Gastrocnemius medialis (tissue), 4 donors: ENCODE data around the gene SLC41A3. TPM values are rescaled to one million over a fixed set of nuclear protein-coding genes. Genes with fewer than 3 reads are reported as not detected.
A peak's percentile ranks its signal among the peaks of the same experiment; 100 is the strongest.

Experiments used
- ATAC-seq, 2 donors: fragments of 150-250 bp; one replicate each; pipeline ENCODE4 v1.9.1; 2016
- DNase-seq, 2 donors: peaks; one replicate each; pipeline ENCODE4 v3.0.0-alpha.2; 2019
- H3K27ac ChIP-seq, 4 donors: fragments of 200-600 bp; sonication (generic); 1 replicate in 1 of 4; 2 replicates in 3 of 4; pipeline ENCODE4 v1.5.1; 2016 to 2018; ENCODE audit warnings: mild to moderate bottlenecking in 2 of 4, moderate library complexity in 1 of 4
- H3K27me3 ChIP-seq, 3 donors: fragments of 200-600 bp; sonication (generic) in 2 of 3; 1 replicate in 1 of 3; 2 replicates in 2 of 3; pipeline versions ENCODE4 v1.5.1 to v1.6.0; 2016 to 2019; ENCODE audit warnings: mild to moderate bottlenecking in 1 of 3, moderate library complexity in 1 of 3
- H3K36me3 ChIP-seq, 2 donors: fragments of 200-600 bp; sonication (generic) in 1 of 2; one replicate each; pipeline ENCODE4 v1.5.1; 2017 to 2018
- H3K4me1 ChIP-seq, 2 donors: fragments of 200-600 bp; sonication (generic) in 1 of 2; one replicate each; pipeline ENCODE4 v1.5.1; 2016 to 2017; ENCODE audit warnings: mild to moderate bottlenecking in 2 of 2
- H3K4me3 ChIP-seq, 4 donors: fragments of 200-600 bp; sonication (generic) in 3 of 4; 1 replicate in 1 of 4; 2 replicates in 3 of 4; pipeline ENCODE4 v1.5.1; 2016 to 2019; ENCODE audit warnings: mild to moderate bottlenecking in 2 of 4
- H3K9me3 ChIP-seq, 3 donors: fragments of 200-600 bp; sonication (generic) in 2 of 3; 1 replicate in 1 of 3; 2 replicates in 2 of 3; pipeline ENCODE4 v1.5.1; 2016 to 2019
- POLR2A ChIP-seq, 2 donors: fragments of 450-650 bp; IDR thresholded peaks; one replicate each; pipeline ENCODE4 v1.6.1; 2017; ENCODE audit warnings: antibody characterized with exemption in 2 of 2, mild to moderate bottlenecking in 2 of 2, moderate library complexity in 2 of 2
- in situ Hi-C, 4 donors: fragments of 200-750 bp; cut with MboI; loops; one replicate each; pipeline versions ENCODE4 v1.15.0 to v1.8.0; 2017; ENCODE audit warnings: low sequenced_read_pairs in 4 of 4
- intact Hi-C: fragments of 100-400 bp; cut with DNase I; formaldehyde crosslinking; loops from one replicate; pipeline ENCODE4 v1.15.1; 2023; ENCODE audit warnings: low total_unique reads
- total RNA-seq, 4 donors: library from RNA; depleted of rRNA; stranded (reverse); fragments of >200 nt; gene quantifications; one replicate each; pipeline versions ENCODE4 v1.1.0 to v1.2.3, GENCODE V29; 2016
- TF ChIP-seq, protein P1 (sequence below), 5 experiments: fragments of 450-650 bp in 3 of 5; fragments of 200-600 bp in 2 of 5; sonication (generic) in 2 of 5; IDR thresholded peaks in 4 of 5; conservative IDR thresholded peaks in 1 of 5; 1 replicate in 4 of 5; 2 replicates in 1 of 5; pipeline ENCODE4 v1.5.1; 2016 to 2019; ENCODE audit warnings: antibody characterized with exemption in 5 of 5, mild to moderate bottlenecking in 3 of 5, moderate library complexity in 3 of 5

The SLC41A3 gene
- total RNA-seq, 4 donors from 2014 or later = 43.1 to 76.2 (median 56.7) TPM

DNA sequence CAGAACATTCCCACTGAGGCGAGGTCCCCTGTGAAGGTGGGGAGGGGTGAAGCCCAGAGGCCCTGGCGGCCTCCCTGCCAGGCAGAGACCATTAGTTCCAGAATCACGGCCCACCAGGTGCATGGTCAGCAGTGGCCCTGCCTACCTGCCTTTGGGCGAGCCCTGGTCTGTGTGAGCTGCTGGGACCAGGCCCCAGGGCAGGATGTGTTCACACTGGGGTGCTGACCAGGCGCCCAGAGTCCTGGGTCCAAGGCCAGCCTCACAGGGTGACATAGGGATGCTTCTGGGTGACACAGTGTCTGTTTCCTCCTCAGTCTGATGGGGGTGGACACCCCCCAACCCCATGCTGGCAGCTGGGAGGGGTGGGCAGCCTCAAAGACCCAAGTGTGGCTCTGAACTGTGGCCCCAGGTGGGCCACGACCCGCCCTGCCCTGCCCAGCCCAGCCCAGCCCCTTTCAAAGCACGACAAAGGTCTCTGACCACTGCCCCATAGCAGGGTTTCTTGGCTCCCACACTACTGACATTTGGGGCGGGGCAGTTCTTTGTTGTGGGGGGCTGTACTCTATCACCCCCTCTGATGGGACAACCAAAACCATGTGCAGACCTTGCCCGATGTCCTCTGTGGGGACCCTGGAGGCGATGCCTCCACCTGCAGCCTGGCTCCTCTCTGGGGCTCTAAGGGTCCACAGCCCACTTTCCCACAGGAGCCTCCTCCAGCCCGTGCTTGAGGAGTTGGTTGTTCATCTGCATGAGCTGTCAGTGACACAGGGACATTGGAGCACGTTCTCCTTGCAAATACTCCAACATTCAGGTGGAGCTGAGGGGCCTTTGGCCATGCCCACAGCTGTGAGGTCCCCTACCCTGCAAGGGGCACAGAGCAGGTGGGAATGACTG is 44.8 kb upstream of the SLC41A3 start:
- TF ChIP-seq POLR2A (IDR thresholded peaks at IDR 0.05) = no peak
- TF ChIP-seq, protein P1, sequence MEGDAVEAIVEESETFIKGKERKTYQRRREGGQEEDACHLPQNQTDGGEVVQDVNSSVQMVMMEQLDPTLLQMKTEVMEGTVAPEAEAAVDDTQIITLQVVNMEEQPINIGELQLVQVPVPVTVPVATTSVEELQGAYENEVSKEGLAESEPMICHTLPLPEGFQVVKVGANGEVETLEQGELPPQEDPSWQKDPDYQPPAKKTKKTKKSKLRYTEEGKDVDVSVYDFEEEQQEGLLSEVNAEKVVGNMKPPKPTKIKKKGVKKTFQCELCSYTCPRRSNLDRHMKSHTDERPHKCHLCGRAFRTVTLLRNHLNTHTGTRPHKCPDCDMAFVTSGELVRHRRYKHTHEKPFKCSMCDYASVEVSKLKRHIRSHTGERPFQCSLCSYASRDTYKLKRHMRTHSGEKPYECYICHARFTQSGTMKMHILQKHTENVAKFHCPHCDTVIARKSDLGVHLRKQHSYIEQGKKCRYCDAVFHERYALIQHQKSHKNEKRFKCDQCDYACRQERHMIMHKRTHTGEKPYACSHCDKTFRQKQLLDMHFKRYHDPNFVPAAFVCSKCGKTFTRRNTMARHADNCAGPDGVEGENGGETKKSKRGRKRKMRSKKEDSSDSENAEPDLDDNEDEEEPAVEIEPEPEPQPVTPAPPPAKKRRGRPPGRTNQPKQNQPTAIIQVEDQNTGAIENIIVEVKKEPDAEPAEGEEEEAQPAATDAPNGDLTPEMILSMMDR (IDR thresholded peaks at IDR 0.05 in 4 of 5, conservative IDR thresholded peaks at IDR 0.05 in 1 of 5) = no peak
- intact Hi-C loops (no loop called here), in situ Hi-C loops (loop anchor here in 1 of 4 donors (25.0 kb wide), 1 partner anchor 259 kb away; the partner anchor contains the start of gene CFAP100)
- H3K4me3 ChIP-seq = no peak overlapping the region
- ATAC-seq = no peak
- H3K9me3 ChIP-seq = no peaks in the 10 kb centered on the region
- peaks cover 0 to 4% of the 10 kb centered on the region in 2 donors for H3K36me3 ChIP-seq
- H3K27me3 ChIP-seq = no peaks in the 10 kb centered on the region
- no peak overlapping the region for H3K27ac ChIP-seq
- no peaks in the 10 kb centered on the region for H3K4me1 ChIP-seq
- peak; percentile 0 to 2 for DNase-seq

DNA sequence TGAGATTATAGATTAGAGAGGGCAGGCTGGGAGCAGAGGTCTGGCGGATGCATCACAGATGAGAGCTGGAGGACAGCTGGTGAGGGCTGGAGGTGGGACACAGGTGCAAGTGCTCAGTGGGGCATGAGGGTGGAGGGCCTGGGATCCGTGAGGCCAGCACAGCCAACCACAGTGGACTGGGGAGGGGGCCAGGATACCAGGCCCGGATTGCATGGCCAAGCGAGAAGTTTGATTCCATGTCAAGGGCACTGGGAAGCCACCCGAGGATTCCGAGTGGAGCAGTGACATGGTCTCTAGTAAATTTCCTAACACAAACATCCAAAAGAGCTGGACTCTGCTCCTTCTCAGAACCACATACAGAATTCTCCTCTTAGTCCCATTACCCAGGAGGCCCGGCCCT is 44.0 kb upstream of the SLC41A3 start:
- Histone ChIP-seq H3K4me1 (no peaks in the 10 kb centered on the region), H3K27ac (no peak overlapping the region), H3K36me3 (peaks cover 0 to 4% of the 10 kb centered on the region in 2 donors), H3K4me3 (no peak overlapping the region), H3K27me3 (no peaks in the 10 kb centered on the region), H3K9me3 (no peaks in the 10 kb centered on the region)
- ATAC-seq (no peak), DNase-seq (peak; percentile 1 to 6)
- in situ Hi-C loops (loop anchor here in 1 of 4 donors (25.0 kb wide), 1 partner anchor 259 kb away; the partner anchor contains the start of gene CFAP100), intact Hi-C loops (no loop called here)
- TF ChIP-seq POLR2A (IDR thresholded peaks at IDR 0.05) = no peak

DNA sequence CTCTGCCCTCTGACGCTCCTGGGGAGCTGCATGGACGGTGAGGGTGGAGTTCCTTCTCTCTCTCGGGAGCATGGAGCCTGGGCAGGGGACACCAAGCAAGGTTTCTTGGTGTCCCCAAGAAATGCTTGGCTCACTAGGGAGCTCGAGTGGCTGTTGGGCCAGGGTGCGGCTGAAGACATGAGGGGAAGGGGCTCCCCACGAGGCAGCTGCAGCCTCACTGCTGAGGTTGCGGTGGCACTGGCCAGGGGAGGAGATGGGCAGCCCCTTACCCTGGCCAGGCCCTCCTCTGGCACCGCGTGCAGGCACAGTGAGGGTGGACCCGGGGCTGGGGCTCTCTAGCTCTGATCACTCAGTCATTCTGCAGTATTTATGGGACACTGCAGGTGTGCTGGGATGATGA is 43.5 kb upstream of the SLC41A3 start:
- intact Hi-C loops = no loop called here

DNA sequence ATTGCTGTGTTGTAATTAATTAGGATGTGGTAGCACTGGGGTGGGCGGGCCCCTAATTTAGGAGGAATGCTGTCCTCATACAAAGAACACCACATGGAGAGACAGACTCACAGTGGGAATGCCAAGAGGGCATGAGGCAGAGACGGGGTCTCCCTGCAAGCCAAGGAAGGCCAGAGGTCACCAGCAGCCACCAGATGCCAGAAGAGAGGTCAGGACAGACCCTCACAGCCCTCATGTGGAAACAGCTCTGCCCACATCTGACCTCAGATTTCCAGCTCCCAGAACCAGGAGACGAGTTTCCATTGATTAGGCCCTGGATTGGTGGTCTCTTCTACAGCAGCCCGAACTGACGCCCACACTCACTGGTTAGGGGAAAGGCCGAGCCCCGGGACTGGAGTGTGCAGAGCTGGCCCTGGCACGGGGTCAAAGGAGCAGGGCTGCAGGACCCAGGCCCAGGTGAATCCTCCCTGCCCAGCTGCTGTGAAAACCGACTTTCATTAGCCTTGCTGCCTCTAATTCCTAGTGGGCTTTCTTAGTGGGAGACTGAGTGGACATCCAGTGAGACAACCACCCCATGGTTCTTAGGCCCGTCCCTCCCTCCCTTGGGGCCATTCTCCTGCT is 43.0 kb upstream of the SLC41A3 start:
- DNase-seq = peak; percentile 0 to 2
- H3K27me3 ChIP-seq = no peaks in the 10 kb centered on the region
- TF ChIP-seq POLR2A (IDR thresholded peaks at IDR 0.05) = no peak
- TF ChIP-seq, protein P1 (IDR thresholded peaks at IDR 0.05 in 4 of 5, conservative IDR thresholded peaks at IDR 0.05 in 1 of 5) = no peak
- no peaks in the 10 kb centered on the region for H3K4me1 ChIP-seq
- intact Hi-C loops (no loop called here), in situ Hi-C loops (loop anchor here in 1 of 4 donors (25.0 kb wide), 1 partner anchor 260 kb away; the partner anchor contains the start of gene CFAP100)
- H3K27ac ChIP-seq = no peak overlapping the region
- no peak overlapping the region for H3K4me3 ChIP-seq
- no peaks in the 10 kb centered on the region for H3K9me3 ChIP-seq
- no peak for ATAC-seq
- H3K36me3 ChIP-seq = peaks cover 0 to 4% of the 10 kb centered on the region in 2 donors

More for the DNA sequence above, 43.5 kb upstream of the SLC41A3 start:
- in situ Hi-C loops = loop anchor here in 1 of 4 donors (25.0 kb wide), 1 partner anchor 260 kb away; the partner anchor contains the start of gene CFAP100
- DNase-seq (peak; percentile 1 to 4), ATAC-seq (no peak)
- no peaks in the 10 kb centered on the region for H3K4me1 ChIP-seq
- peaks cover 0 to 4% of the 10 kb centered on the region in 2 donors for H3K36me3 ChIP-seq
- H3K27ac ChIP-seq = no peak overlapping the region
- no peaks in the 10 kb centered on the region for H3K27me3 ChIP-seq
- TF ChIP-seq POLR2A (IDR thresholded peaks at IDR 0.05) = no peak
- TF ChIP-seq, protein P1 (IDR thresholded peaks at IDR 0.05 in 4 of 5, conservative IDR thresholded peaks at IDR 0.05 in 1 of 5) = no peak
- no peak overlapping the region for H3K4me3 ChIP-seq
- no peaks in the 10 kb centered on the region for H3K9me3 ChIP-seq

DNA sequence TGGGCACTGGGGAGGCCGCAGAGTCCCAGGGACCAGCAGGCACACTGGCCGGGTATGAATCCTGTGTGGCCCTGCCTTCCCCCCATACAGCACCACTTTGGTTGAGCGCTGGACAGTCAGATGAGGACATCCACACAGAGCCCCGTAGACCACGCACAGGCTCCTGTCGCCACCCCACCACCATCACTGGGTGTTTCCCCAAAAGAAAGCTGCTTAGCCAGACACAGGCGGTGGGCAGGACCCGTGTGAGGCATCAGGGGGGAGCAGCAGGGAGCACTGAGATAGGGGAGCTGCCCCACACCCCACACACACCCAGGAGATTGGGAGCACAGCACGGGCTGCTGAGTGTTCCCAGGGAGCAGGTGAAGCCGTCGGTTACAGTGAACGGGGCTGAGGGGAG is 42.4 kb upstream of the SLC41A3 start:
- no peaks in the 10 kb centered on the region for H3K9me3 ChIP-seq
- peaks cover 0 to 4% of the 10 kb centered on the region in 2 donors for H3K36me3 ChIP-seq
- DNase-seq = peak in 1 of 2 donors; percentile 0
- H3K4me1 ChIP-seq = no peaks in the 10 kb centered on the region
- TF ChIP-seq, protein P1 (IDR thresholded peaks at IDR 0.05 in 4 of 5, conservative IDR thresholded peaks at IDR 0.05 in 1 of 5) = no peak
- no peak for TF ChIP-seq POLR2A (IDR thresholded peaks at IDR 0.05)
- no peak overlapping the region for H3K4me3 ChIP-seq
- no peak for ATAC-seq
- in situ Hi-C loops = loop anchor here in 1 of 4 donors (25.0 kb wide), 1 partner anchor 261 kb away; the partner anchor contains the start of gene CFAP100
- no peak overlapping the region for H3K27ac ChIP-seq
- intact Hi-C loops = no loop called here
- no peaks in the 10 kb centered on the region for H3K27me3 ChIP-seq
